Measurements from ENCODE around the gene OR6F1.

DNA sequence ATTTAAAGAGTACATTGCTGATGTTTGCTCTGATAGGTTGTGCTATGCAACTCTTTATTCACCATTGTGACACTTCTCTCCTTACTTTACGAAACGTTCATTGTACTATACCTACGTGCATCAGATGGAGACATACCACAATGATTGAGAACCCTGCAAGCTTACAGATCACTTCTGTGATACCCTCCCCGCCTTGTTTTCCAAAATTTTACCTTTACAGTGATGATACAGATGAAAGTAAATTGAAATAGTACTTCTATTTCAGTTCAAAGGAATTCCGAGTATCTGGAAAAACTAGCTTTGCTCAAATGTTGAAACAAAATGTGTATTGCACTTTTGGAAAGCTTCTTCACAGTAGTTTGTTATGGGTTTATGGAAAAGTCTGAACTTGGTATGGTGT is 25.3 kb upstream of the OR6F1 start:
- TF ChIP-seq, protein P1, sequence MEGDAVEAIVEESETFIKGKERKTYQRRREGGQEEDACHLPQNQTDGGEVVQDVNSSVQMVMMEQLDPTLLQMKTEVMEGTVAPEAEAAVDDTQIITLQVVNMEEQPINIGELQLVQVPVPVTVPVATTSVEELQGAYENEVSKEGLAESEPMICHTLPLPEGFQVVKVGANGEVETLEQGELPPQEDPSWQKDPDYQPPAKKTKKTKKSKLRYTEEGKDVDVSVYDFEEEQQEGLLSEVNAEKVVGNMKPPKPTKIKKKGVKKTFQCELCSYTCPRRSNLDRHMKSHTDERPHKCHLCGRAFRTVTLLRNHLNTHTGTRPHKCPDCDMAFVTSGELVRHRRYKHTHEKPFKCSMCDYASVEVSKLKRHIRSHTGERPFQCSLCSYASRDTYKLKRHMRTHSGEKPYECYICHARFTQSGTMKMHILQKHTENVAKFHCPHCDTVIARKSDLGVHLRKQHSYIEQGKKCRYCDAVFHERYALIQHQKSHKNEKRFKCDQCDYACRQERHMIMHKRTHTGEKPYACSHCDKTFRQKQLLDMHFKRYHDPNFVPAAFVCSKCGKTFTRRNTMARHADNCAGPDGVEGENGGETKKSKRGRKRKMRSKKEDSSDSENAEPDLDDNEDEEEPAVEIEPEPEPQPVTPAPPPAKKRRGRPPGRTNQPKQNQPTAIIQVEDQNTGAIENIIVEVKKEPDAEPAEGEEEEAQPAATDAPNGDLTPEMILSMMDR (IDR thresholded peaks at IDR 0.05; ENCODE audit: extremely low read depth in 1 of 2, insufficient read depth in 1 of 2, low read depth in 1 of 2, low read length in 2 of 2): no peak
- TF ChIP-seq EZH2 (IDR thresholded peaks at IDR 0.05; ENCODE audit: borderline replicate concordance, low read depth, low read length, severe bottlenecking) (no peak), MYC (IDR thresholded peaks at IDR 0.05; ENCODE audit: low read depth, low read length) (no peak), POLR2A (IDR thresholded peaks at IDR 0.05; ENCODE audit: low read depth, low read length) (no peak), FOS (IDR thresholded peaks at IDR 0.05; ENCODE audit: borderline replicate concordance, insufficient read depth, low read length) (no peak), POLR2AphosphoS5 (IDR thresholded peaks at IDR 0.05; ENCODE audit: insufficient read depth, low read depth, low read length) (no peak), JUN (IDR thresholded peaks at IDR 0.05; ENCODE audit: borderline replicate concordance, insufficient read depth, insufficient read length, low read depth) (no peak)
- TF ChIP-seq, protein P2, sequence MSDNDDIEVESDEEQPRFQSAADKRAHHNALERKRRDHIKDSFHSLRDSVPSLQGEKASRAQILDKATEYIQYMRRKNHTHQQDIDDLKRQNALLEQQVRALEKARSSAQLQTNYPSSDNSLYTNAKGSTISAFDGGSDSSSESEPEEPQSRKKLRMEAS (IDR thresholded peaks at IDR 0.05; ENCODE audit: insufficient read depth, insufficient read length): no peak

Measured in endothelial cell of umbilical vein (primary cell).